HG03565 (cell line): ENCODE results near the gene ARMC9.
"Not testable (repeated sequence)": the region's sequence is repeated elsewhere in the genome, so short reads cannot be mapped to it uniquely, and the experiment has no call there.

Experiments used
- ATAC-seq: cut with Tn5 transposase; IDR thresholded peaks from one replicate; pipeline ENCODE4 v1.9.1; 2021; ENCODE audit warnings: mild to moderate bottlenecking, moderate library complexity; ENCODE audit not compliant: unreplicated experiment

Gene ARMC9

GRCh38 chr2:231359441-231359840, 161.0 kb downstream of the ARMC9 start:
- no peak for ATAC-seq

DNA sequence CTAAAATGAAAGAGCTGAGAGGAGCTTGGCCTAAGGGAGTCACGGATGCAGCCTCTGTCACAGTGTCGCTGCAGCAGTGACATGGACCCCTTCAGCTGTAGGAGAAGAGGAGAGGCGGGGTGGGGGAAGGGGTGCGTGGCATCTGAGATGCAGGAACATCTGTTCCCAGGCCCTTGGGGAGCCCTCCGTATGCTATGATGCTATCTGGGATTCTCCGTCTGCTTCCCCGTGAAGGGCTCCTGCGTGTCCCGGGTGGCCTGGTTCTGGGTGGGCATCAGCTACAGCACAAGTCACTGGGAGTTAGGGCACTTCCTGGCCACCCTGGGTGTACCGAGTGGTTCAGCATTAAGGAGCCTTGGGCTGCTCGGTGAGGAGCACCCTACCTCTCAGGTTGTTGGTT, 161.5 kb downstream of the ARMC9 start:
- ATAC-seq, result no peak

DNA sequence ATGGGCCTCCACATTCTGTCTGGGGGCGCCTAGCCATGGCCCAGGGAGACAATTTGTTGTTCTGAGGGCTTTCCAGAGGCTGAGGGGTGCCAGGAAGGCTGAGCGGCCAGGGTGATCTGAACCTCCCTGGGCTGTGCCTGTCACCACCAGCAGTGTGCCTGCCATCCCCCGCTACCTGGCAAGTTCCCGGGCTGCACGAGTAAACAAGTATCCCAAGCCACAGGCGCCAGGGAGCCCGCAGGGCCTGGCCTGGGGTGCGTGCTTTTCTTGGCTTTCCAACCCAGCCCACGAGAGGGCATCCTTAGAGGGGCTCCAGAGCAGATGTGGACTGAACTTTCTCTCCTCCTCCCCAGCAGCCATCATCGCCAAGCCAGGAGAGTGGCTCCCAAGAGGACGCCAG, 162.0 kb downstream of the ARMC9 start:
- no peak for ATAC-seq

DNA sequence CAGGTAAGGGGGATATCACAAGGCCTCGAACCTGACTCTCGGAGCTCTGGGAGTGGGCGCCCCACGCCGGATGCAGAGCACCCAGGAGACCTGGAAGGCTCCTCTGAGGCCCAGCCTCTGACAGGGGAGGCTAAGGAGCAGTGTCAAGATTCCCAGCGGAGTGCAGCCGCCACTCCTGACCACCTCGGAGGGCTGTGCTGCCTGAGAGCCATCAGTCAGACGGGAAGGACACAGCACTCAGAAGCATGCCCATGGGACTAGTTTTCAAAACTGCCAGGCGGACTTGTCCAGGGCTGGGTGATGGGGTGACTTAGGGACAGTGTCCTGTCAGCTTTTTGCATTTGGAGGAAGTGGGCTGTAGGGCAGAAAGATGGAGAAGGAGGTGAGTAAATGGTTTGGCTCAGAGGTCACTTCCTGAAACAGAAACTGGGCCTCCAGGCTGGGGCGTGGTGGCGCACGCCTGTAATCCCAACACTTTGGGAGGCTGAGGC, 162.5 kb downstream of the ARMC9 start:
- ATAC-seq, result no peak

DNA sequence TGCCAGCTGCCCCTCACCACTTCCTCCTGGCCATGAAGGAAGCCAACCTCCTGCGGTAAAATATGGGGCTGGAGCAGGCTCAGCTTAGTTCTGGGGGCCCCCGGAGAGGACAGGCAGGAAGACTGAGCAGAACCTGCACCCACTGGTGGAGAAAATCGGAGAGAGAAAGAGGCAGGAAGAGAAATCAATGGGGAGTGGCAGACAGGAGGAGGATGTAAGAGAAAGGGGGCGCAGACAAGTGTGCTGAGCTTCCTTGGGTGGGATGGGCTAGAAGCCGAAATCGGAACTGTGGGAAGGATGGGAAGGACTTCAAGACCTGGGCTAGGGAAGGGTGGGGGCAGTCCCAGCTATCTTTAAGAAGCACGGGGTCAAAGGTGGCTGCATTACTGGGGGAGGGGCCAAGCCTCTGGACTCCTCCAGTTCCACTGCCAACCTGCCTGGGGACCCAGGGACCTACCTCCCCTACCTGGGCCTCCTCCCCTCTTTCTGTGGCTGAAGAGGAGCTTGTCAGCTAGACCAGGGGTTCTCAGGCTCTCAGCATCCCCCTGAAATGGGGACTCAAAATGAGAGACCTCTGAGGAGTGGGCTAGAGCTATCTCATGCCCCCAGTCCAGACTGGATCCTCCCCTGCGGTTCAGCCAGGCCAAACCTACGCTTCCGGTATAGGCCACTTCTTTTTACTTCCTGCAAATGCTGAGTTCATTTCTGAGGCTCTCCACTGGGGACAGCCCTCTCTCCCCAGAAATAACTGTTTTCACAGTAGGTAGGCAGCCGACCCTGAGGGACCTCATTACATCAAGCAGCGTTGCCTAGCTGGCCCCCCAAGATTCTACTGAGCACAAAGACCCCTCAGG, 163.5 kb downstream of the ARMC9 start:
- ATAC-seq, result peak; percentile 80

DNA sequence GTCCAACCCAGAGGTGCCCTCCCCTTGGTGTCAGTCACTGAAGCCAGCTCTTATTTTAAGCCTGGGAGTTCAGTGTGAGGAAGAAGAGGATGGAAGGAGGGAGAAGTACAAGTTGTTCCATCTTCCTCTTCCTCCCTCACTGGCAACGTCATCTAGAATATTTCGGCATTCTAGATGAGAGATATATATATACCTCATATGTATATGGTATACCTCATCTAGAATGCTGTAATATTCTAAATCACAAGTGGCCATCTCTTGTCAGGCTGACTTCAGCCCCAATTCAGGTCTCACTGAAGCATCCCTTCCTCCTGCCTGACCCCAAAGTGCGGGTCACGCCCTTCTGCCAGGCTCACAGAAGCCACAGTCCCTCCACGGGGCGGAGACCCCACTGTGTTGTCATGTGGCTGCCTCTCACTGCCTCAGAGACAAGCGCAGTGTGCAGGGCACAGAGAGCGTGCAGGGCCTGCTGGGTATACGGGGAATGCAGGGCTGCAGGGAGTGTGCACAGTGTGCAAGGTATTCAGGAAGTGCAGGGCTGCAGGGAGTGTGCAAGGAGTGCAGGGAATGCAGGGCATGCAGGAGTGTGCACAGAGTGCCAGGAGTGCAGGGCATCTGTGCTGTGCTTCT, 164.2 kb downstream of the ARMC9 start:
- ATAC-seq, result no peak

GRCh38 chr2:231364061-231364460, 165.6 kb downstream of the ARMC9 start:
- no peak for ATAC-seq

DNA sequence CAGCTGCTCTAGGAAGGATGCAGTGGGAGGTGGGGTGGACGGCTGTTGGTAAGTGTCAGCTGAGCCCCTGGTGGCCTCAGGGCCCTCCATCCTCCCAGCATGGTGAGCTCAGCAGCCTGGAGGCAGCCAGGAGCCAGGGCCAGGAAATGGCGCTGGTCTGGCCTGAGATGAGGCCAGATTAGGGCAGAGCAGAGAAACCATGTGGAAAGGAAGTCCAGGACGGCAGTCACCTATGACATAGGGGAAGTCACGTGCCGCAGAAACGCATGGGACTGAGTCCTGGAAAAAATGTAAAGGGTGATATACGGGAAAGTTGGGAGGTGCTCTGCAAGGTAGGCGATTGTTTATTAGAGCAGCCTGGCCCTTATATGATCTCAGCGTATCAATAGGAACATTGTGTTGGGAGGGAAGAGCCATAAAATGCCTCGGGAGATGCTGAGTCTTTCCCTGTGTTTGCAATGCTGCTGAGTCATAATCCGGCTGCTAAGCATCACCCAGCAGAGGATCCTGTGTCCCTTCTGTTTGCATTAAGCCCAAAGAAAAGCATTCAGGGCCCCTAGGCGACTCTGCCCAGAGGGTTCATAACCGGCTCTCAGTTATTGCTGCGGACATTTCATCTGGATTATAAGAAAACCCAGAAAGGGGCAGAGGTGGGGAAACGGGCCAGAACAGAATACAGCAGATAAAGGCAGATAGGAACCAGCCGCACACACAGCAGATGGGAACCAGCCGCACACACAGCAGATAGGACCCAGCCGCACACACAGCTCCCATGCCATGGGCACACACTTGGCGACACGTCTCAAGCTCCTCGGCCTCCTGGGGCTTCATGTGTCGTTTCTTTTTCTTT, 166.8 kb downstream of the ARMC9 start:
- ATAC-seq, result no peak

GRCh38 chr2:231367178-231367577, 168.7 kb downstream of the ARMC9 start:
- ATAC-seq, result no peak

DNA sequence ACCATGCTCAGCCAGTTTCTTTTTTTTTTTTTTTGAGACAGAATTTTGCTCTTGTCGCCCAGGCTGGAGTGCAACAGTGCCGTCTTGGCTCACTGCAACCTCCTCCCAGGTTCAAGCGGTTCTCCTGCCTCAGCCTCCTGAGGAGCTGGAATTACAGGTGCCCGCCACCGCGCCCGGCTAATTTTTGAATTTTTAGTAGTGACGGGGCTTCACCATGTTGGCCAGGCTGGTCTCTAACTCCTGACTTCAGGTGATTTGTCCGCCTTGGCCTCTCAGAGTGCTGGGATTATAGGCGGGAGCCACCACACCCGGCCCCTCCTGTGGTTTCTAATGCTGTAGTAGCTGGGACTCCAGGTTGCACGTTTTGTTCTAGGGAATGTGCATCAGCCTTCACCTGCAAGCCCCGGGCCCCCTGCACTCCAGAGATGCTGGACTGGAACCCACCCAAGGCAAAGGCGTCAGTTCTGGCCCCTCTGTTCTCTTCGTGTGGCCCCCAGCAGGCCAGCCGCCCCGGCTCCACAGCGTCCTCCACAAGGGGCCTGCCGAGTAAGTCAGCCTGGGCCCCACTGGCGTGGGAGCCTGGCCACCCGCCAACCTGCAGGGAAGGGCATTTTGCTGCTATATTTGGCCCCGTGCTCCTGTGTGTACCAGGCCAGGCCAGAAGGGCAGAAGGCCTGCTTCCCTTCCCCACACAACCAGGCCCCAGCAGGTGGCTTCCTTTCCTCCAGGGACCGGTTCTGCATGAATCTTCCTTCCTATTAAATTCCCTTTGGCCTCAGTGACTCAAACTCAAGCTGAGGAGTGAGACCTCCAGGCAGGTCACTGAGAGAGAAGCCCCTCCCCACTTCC, 171.4 kb downstream of the ARMC9 start:
- ATAC-seq, result no peak

DNA sequence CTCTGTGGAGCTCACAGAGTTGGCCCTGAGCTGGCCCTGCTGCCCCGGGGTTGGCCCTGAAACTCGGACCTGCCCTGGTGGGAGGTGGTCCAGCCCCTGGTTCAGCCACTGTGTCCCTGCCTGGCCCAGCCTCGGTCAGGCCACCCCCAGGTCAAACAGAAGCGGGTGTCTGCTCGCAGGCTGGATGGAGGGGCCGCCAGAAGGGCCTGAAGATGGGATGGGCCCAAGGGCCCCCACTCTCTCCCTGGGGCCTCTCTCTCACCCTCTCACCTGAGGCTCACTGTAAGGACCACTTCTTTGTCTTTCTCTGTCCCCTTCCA, 172.0 kb downstream of the ARMC9 start:
- ATAC-seq, result no peak

DNA sequence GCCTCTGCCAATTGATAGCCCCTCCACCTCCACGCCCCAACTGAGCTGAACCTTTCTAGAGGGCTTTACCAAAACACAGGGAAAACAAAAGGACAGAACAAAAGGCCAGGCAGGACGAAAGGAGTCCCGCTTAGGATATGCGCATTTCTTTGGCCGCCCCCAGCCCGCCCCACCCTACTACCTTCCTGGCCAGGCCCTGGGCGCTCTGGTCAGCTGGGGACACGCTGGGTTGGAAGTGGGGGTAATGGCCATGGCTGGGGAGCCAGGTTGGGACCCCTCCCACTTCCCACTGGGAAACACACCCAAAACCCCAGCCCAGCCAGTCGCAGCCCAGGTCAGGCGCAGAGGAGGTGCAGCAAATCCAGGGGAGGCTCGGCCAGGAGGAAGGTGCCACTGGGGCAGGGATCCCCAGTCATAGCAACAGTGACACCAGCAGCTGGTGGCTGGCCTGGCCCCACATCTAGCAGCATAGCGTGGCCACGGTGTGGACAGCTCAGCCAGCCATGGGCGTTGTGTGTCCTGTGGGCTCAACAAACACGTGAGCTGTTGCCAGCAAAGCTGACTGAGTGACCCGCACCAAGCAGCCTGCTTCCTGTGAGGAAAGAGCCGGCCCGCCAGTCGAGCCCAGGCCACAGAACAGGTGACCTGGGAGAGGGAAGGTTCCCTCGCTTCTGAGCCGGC, 172.5 kb downstream of the ARMC9 start:
- no peak for ATAC-seq

DNA sequence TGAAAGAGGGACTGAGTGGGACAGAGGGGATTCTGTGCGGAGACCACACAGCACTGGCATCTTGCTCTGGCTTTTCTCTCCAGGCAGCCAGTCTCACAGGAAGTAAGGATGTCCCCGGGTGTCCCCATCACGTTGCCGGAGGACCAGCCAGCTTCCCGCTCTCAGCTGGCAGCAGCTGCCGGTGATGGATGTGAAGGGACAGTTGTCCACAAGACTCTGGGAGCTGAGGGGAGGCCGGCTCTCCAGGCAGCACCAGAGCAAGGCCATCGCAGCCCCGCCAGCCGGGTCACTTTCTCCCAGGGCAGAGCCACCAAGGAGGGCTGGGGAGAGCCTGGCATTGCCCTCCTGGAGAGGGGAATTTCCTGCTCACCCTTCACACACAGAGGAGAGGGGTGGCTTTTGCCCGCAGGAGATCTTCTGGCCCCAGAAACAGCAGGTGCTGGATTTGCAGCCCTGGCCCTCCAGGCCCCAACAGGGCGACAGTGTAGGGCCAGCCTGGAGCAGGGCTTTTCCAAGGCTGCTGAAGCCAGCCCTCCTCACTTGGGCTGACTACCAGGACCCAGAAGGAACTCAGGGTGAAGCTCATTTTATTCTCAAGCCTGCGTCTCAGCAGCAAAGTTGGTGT, 173.1 kb downstream of the ARMC9 start:
- ATAC-seq, result no peak

- no peak for ATAC-seq
Observed at GRCh38 chr2:231372326-231372725, 173.9 kb downstream of the ARMC9 start.

DNA sequence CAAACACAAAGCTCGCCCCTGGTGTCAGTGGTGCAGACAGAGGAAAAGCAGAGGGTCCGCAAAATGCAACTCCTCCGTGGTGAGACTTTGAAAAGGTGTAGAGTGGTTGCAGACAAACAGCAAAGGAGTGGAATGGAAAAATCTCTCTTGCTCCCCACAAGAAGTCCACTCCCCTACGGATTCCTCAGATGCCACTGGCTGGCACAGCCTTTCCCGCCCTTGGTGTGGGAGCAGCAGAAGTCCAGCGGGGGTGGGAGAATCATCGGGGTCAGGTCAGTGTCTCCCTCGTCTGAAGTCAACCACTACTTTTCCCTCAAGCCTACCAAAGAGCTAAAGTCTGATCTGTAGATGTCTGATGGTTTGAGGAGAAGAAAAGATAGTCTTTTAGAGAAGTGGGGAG, 174.8 kb downstream of the ARMC9 start:
- ATAC-seq, result no peak

DNA sequence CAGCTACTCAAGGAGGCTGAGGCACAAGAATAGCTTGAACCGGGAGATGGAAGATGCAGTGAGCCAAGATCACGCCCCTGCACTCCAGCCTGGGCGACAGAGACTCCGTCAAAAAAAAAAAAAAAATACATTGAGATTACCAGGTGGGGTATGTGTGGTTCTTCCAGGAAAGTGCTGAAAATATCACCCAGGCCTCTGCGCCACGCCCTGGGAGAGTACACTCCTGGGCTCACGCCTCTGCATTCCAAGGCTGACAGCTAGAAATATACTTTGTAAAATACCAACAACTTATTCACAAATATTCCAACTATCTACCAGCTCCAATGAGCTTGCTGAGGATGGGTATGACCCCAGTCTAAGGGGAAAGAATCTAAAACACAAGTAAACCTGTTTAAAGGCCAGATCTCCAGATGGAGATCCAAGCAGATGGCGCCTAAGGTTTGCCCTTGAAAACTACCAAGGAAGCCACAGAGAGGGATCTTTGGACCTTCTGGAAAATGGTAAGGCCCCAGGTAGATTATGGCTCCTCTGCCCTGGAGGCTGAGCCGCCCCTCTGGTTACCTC, 175.4 kb downstream of the ARMC9 start:
- ATAC-seq, result no peak

DNA sequence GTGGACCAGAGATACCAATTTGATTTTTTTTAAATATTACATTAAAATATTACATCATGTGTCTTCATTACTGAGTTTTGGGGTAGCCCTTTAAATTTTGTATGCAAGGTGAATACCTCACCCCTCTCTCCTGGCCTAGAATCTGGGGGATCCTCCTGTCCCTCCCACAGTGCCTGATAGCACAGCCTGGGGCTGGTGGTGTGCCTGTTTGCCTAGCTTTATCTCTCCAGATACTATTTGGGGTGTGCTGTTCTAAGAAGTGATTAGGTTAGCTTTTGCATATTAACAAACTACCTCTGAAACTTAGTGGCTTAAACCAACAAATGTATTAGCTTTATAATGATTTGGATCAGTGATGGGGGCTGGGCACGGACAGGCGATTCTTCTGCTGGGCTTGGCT, 176.3 kb downstream of the ARMC9 start:
- ATAC-seq, result no peak

- not testable (repeated sequence) for ATAC-seq
Observed at GRCh38 chr2:231375994-231376615, 177.7 kb downstream of the ARMC9 start.

DNA sequence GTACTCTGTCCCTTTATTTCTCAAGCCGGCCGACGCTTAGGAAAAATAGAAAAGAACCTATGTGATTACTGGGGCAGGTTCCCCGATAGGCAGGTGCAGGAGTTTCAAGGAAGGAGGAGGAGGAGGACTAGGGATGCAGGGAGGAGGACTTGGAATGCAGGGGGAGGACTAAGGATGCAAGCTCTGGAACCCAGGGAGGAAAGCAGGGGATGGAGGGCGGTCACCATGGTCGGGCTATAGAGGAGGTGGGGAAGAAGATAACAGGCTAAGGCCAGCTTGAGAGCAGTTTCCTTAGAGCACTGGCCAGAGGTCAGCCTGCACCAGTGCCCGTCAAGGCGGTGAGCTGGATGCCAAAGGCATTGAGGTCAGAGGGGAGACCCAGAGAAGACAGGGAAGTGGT, 178.4 kb downstream of the ARMC9 start:
- no peak for ATAC-seq
